Smooth muscle cell (in vitro differentiated cells): ENCODE data around the gene CADM4. TPM values are rescaled to one million over a fixed set of nuclear protein-coding genes. Genes with fewer than 3 reads are reported as not detected.
"Not testable (repeated sequence)": the region's sequence is repeated elsewhere in the genome, so short reads cannot be mapped to it uniquely, and the experiment has no call there.

Experiments used
- DNase-seq: peaks from one replicate; lab custom pipeline; 2025; ENCODE audit not compliant: unreplicated experiment; lab: John Stamatoyannopoulos, UW
- H2AFZ ChIP-seq: fragments of 200-600 bp; sonication (generic); 2 replicates; pipeline ENCODE4 v1.6.0; 2016; ENCODE audit warnings: antibody characterized with exemption, low read depth, mild to moderate bottlenecking
- H3F3A ChIP-seq: fragments of 200-600 bp; sonication (generic); 2 replicates; pipeline ENCODE4 v1.6.0; 2017; ENCODE audit warnings: antibody characterized with exemption, low read depth
- H3K27ac ChIP-seq: fragments of 200-600 bp; sonication (generic); 2 replicates; pipeline ENCODE4 v1.5.1; 2016; ENCODE audit warnings: low read depth, mild to moderate bottlenecking
- H3K27me3 ChIP-seq: fragments of 200-600 bp; sonication (generic); 2 replicates; pipeline ENCODE4 v1.6.1; 2016; ENCODE audit warnings: low read depth, mild to moderate bottlenecking
- H3K36me3 ChIP-seq: fragments of 200-600 bp; sonication (generic); 2 replicates; pipeline ENCODE4 v1.5.1; 2016; ENCODE audit warnings: low read depth
- H3K4me1 ChIP-seq: fragments of 200-600 bp; sonication (generic); 2 replicates; pipeline ENCODE4 v1.5.1; 2016; ENCODE audit warnings: low read depth
- H3K4me2 ChIP-seq: fragments of 200-600 bp; sonication (generic); 2 replicates; pipeline ENCODE4 v1.6.0; 2016; ENCODE audit warnings: mild to moderate bottlenecking
- H3K4me3 ChIP-seq: fragments of 200-600 bp; sonication (generic); 2 replicates; pipeline ENCODE4 v1.5.1; 2016; ENCODE audit warnings: mild to moderate bottlenecking
- H3K79me2 ChIP-seq: fragments of 200-600 bp; sonication (generic); 2 replicates; pipeline ENCODE4 v1.6.0; 2016; ENCODE audit warnings: low read depth, mild to moderate bottlenecking
- H3K9ac ChIP-seq: fragments of 200-600 bp; sonication (generic); 2 replicates; pipeline ENCODE4 v1.6.0; 2016; ENCODE audit warnings: low read depth
- H3K9me3 ChIP-seq: fragments of 200-600 bp; sonication (generic); replicated peaks from 2 replicates; pipeline ENCODE4 v1.5.1; 2016; ENCODE audit warnings: low read depth
- H4K20me1 ChIP-seq: fragments of 200-600 bp; sonication (generic); 2 replicates; pipeline ENCODE4 v1.6.0; 2016; ENCODE audit warnings: low read depth
- WGBS: methylation state at CpG from one replicate; pipeline ENCODE4 v1.1.7; 2016; ENCODE audit warnings: low lambda C conversion rate; 5-methylcytosine and 5-hydroxymethylcytosine counted together
- polyA plus RNA-seq: library from polyadenylated mRNA; unstranded; fragments of >200 nt; fragmentation: Nextera tagmentation; extraction: Ambion mirVana; gene quantifications from 2 replicates; pipeline ENCODE4 v1.2.1, GENCODE V29; 2016
- total RNA-seq: library from RNA; depleted of rRNA; stranded (reverse); fragments of >200 nt; gene quantifications from 2 replicates; pipeline ENCODE4 v1.2.3, GENCODE V29; 2014
- TF ChIP-seq, protein P1 (sequence below): fragments of 200-600 bp; sonication (generic); IDR thresholded peaks from 2 replicates; pipeline ENCODE4 v1.5.1; 2017; ENCODE audit warnings: borderline replicate concordance, mild to moderate bottlenecking, antibody characterized with exemption; ENCODE audit not compliant: insufficient read depth, poor library complexity, severe bottlenecking

Gene CADM4
- total and polyA plus RNA-seq, 2 experiments from 2014 or later = 1.9 to 2.4 TPM

DNA sequence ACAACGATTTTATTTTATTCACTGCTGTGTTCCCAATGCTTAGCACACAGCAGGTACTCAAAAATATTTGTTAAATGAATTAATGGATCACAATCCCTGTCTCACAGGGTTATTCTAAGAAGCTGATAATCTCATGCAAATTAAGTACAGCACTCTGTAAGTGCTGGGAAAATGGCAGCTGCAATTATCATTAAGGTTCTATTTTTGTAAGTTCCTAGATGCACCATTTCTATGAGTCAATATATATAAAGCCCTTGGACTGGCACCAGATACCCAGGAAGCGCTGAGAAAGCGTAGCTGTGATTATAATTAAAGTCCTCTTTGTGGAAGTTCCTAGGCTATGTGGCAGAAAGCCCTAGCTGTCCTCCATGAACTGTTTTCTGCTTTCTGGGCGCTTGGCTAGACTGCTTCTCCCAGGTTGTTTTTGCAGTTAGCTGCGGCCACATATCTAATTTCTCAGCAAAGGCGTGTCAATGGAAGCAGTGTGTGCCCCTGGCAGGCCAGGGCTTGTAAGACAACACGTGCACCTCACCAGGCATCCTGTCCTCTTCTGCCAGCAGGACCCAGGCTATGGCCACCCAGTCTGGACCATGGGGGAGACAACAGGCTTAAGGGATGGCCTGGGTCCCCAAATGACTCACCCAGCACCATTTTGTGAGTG, 33.0 kb downstream of the CADM4 start:
- no peak overlapping the region for H3K27ac ChIP-seq
- WGBS = 93% methylated on average over 7 of the region's 7 CpGs

DNA sequence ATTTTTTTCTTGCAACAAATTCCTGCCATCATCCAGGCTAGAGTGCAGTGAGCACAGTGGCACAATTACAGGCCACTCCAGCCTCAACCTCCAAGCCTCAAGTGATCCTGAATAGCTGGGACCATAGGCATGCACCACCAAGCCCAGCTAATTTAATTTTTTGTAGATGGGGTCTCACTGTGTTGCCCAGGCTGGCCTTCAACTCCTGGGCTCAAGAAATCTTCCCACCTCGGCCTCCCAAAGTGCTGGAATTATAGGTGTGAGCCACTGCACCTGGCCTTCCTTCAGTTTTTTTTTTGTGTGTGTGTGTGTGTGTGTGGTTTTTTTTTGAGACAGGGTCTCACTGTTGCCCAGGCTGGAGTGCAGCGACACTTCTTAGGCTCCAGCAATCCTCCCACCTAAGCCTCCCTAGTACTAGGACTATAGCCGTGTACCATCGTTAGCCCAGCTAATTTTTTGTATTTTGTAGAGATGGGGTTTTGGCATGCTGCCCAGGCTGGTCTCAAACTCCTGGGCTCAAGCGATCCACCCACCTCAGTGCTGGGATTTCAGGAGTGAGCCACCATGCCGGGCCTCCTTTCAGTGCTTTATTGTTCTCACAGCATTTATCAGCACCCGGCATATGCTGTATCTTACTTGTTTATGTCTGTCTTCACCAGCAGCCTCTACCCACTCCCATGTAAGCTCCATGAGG, 33.6 kb downstream of the CADM4 start:
- WGBS = 79% methylated on average over 7 of the region's 7 CpGs
- Histone ChIP-seq H3K9me3 (no peaks in the 10 kb centered on the region), H3K27me3 (no peaks in the 10 kb centered on the region), H3K4me1 (no peaks in the 10 kb centered on the region), H3K79me2 (no peaks in the 10 kb centered on the region), H3K27ac (no peak overlapping the region), H3K9ac (no peak overlapping the region), H3K4me3 (no peak overlapping the region), H3K36me3 (no peaks in the 10 kb centered on the region), H4K20me1 (peaks cover 12% of the 10 kb centered on the region), H3K4me2 (no peak overlapping the region), H2AFZ (no peak overlapping the region), H3F3A (peaks cover 2% of the 10 kb centered on the region)
- no peak for DNase-seq
- TF ChIP-seq, protein P1, sequence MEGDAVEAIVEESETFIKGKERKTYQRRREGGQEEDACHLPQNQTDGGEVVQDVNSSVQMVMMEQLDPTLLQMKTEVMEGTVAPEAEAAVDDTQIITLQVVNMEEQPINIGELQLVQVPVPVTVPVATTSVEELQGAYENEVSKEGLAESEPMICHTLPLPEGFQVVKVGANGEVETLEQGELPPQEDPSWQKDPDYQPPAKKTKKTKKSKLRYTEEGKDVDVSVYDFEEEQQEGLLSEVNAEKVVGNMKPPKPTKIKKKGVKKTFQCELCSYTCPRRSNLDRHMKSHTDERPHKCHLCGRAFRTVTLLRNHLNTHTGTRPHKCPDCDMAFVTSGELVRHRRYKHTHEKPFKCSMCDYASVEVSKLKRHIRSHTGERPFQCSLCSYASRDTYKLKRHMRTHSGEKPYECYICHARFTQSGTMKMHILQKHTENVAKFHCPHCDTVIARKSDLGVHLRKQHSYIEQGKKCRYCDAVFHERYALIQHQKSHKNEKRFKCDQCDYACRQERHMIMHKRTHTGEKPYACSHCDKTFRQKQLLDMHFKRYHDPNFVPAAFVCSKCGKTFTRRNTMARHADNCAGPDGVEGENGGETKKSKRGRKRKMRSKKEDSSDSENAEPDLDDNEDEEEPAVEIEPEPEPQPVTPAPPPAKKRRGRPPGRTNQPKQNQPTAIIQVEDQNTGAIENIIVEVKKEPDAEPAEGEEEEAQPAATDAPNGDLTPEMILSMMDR = no peak

More for the DNA sequence above, 33.0 kb downstream of the CADM4 start:
- TF ChIP-seq, protein P1 = no peak
- Histone ChIP-seq H3F3A (no peaks in the 10 kb centered on the region), H3K4me3 (no peak overlapping the region), H3K9ac (no peak overlapping the region), H3K79me2 (no peaks in the 10 kb centered on the region), H3K4me2 (no peak overlapping the region), H3K36me3 (no peaks in the 10 kb centered on the region), H4K20me1 (peaks cover 15% of the 10 kb centered on the region), H3K27me3 (no peaks in the 10 kb centered on the region), H2AFZ (no peak overlapping the region), H3K9me3 (no peaks in the 10 kb centered on the region), H3K4me1 (no peaks in the 10 kb centered on the region)
- DNase-seq = no peak

DNA sequence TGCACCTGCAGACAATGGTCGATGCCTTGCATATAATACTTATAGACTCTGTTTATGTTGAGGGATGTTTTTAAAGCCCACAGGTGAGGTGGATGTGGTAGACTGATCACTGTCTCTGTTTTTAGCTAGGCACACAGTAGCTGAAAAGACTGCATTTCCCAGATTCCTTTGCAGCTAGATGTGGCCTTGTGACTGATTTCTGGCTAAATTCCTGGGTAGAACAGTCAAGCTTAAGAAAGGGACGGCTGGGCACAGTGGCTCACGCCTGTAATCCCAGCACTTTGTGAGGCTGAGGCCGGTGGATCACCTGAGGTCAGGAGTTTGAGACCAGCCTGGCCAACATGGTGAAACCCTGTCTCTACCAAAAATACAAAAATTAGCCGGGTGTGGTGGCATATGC, 39.3 kb downstream of the CADM4 start:
- not testable (repeated sequence) for H2AFZ ChIP-seq, H3K4me2 ChIP-seq, H3K4me3 ChIP-seq, H3K9ac ChIP-seq, H4K20me1 ChIP-seq, H3K36me3 ChIP-seq, DNase-seq, H3F3A ChIP-seq, H3K27me3 ChIP-seq, H3K9me3 ChIP-seq
- peaks cover 18% of the 10 kb centered on the region for H3K79me2 ChIP-seq
- H3K27ac ChIP-seq = peak overlapping the region; percentile 71
- WGBS = 91% methylated on average over 5 of the region's 5 CpGs
- peaks cover 13% of the 10 kb centered on the region for H3K4me1 ChIP-seq

DNA sequence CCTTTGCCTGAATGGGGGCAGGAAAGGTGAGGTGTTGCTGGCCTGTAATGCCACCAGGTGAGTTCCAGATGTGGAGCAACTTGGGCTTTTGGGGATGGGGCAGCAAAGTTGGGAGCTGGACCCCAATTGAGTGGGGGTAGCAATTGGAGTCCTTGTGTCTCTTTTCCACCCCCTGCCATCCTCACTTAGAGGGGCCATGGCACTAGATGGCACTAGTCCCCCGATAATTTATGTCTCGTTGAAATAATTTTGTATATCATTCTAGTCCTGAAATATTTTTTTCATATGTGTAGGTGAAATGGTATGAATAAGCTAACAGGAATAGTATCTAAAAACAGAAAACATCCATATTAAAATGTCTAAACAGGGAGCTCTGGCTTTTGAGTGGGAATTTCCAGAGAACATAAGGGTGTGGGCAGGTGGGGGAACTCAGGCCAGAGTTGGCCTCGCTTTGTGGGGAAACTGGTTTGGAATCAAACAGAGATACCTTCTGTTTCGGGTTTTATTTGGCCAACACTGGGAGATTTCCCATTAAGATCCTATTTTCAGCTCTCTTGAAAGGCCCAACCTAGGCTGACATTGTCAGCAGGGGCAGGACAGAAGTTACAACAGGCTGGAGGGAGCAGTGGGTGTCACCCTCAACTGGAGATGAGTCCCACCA, 39.9 kb downstream of the CADM4 start:
- Histone ChIP-seq H2AFZ (no peak overlapping the region), H3K36me3 (no peaks in the 10 kb centered on the region), H3K4me3 (no peak overlapping the region), H4K20me1 (peaks cover 3% of the 10 kb centered on the region), H3K79me2 (peaks cover 22% of the 10 kb centered on the region), H3K9me3 (no peaks in the 10 kb centered on the region), H3K9ac (no peak overlapping the region), H3F3A (peaks cover 5% of the 10 kb centered on the region), H3K27ac (no peak overlapping the region), H3K4me1 (peaks cover 13% of the 10 kb centered on the region), H3K4me2 (no peak overlapping the region), H3K27me3 (no peaks in the 10 kb centered on the region)
- TF ChIP-seq, protein P1 = no peak
- WGBS = 96% methylated on average over 4 of the region's 4 CpGs
- no peak for DNase-seq
